Activated naive CD4-positive, alpha-beta T cell treated with anti-CD3 and anti-CD28 coated beads, Interleukin-2, amount 50 U/mL, for 16 hours (primary cell): ENCODE results near the gene PUSL1.

Experiments used
- DNase-seq: peaks from one replicate; pipeline ENCODE4 v3.0.0-alpha.2; 2020

PUSL1 gene

DNA sequence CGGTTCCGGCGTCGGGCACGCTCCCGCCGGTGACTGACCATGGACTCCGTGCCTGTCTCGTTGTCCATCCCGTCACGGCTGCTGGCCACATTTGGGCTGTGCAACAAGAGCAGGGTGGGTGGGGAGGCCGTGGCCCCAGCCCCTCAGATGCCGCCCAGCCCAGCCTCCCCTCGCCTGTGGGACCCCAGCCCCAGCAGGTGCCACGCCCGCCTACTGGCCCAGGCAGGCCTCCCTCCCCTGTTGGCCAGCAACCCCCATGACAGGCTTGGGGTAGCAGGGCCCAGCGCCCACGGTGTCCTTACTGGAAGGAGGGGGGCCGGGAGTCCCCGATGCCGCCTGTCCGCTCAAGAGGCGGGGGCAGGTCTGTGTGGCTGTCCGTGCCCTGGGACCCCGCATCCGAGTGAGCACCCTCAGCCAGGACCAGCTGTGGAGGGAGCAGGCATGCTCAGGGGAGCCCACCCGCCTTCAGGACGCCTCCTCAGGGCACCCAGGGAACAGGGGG lies 33.7 kb downstream of the PUSL1 start:
- DNase-seq = no peak

- no peak for DNase-seq
Observed at GRCh38 chr1:1342584-1343115, 34.3 kb downstream of the PUSL1 start.

DNA sequence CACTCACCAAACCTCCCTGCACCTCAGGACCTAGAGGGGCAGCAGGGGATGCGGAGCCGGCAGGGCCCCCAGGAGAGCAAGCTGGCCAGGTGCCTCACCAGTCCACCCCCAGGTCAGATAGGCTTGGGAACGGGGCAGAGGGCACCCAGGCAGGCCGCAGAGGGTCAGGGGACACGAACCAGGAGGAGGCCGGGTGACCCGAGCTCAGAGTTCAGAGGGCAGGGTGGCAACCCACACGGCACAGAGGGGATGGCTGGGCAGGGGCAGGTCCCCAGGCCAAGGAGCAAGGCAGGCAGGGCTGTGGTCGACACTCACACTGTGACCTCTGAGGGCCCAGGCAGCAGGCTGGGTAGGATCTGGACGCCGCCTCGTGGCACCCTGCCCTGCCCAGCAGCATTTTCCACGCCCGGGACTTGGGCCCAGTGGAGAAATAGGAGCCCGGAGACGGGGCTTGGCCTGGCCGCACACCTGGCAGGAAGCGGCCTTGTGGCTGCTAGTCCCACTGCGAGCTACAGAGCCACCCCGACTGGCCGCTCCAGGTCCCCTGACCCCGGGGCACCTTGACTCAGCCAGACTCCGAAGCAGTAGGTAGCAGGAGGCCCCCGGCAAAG lies 35.5 kb downstream of the PUSL1 start:
- DNase-seq = no peak

DNA sequence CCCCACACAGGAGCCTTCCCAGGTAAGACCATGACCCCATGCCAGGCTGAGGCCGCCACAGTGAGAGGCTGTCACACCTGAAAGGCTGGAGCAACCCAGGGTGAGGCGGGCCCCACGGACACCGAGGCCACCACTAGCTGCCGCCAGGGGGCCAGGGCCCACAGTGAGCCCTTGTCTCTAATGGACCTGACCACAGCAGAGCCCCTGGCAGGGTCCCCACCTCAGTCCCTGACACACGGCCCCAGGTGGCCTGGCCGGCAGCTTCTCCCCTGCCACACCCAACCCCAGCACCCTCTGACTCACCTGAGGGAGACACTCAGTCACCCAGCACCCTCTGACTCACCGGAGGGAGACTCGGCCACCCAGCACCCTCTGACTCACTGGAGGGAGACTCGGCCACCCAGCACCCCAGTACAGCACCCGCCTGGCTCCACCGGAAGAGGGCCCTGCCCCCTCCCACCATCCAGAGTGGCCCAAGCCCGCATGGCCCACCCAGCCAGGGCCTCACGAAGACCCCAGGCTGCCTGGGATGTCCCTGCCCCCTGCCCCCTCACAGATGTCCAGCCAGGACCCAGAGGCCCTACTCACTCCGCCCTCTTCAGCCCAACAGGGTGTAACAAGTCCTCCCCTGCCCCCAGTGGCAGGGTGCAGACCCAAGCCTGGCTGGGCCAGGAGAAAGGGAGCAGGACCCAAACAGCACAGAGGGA lies 36.4 kb downstream of the PUSL1 start:
- peak; percentile 56 for DNase-seq

GRCh38 chr1:1345384-1345783 lies 37.0 kb downstream of the PUSL1 start:
- no peak for DNase-seq

GRCh38 chr1:1345860-1346500 lies 37.6 kb downstream of the PUSL1 start:
- no peak for DNase-seq

DNA sequence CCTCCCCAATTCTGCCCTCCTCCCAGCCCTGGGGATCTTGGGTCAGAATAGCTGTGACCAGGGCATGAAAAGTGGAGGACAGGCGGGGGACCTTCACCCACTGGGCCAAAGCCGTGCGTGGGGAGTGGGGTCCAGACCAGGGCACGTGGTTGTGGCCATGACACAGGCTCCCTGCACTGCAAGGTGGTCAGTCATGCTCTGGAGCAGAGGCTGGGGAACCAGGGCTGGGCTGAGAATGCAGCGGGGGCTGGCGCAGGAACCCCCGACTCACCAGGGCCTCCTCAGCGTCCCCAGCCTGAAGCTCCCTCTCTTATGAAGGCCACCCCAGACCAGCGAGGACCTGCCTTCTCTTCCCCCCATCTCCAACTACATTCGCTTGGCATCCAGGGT lies 38.1 kb downstream of the PUSL1 start:
- no peak for DNase-seq

DNA sequence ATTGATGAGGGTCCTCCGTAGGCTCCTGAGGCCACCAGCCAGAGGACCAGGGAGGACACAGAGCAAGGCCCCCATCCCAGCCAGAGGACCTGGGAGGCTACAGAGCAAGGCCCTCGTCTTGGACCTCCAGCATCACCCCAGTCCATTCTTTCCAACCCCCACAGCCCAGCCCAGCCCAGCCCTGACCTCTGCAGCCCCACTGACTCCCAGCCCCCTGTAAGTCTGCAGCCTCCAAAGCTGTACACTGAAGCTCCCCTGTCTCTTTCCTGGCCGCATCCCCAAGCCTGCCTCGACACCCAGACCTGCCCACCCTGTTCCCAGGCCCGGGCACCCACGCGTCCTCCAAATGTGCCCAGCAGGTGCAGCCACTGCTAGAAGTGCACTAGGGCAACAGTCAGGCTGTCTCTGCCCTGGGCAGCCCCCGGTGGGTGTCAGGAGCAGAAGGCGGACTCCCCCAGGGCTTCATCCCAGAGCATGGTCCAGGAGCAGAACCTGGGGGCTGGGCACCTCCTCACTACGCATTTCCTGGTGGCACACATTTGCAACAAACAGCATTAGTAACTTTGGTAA lies 38.7 kb downstream of the PUSL1 start:
- no peak for DNase-seq

GRCh38 chr1:1347663-1348419 lies 39.4 kb downstream of the PUSL1 start:
- DNase-seq = no peak

DNA sequence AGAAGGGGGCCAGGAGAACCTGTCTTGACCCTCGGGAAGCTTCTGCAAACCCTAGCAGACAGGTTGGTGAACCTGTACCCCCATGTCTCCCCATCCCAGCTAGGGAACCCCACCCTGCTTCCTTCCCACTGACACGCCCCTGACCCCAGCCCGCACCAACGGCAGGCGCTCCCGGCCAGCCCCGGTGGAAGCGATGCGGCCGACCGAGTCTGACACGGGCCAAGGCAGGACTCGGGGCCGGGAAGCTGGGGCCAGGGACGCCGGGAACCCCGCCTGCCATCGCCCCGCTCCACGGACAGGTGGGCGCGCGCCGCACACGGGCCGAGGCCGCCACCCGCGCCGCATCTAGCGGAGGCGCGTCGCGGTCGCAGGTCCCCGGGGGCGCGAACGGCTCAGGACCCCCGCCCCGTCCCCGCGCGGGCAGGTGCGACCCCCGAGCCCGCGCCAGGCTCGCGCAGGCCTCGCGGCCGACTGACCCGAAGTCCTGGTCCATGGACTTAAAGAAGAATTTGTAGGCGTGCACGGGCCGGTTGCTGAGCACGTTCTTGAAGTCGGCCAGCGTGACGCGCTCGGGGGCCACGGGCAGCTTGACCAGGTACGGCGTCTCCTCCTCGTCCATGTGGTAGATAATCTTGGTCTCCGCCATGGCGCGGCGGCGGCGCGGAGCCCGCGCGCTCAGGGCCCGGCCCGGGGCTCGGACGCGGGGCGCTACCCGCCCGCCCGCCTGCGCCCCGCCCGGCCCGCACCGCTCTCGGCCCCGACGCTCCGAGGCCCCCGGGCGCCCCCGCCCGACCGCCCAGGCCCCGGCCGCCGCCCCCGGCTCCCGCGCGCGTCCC lies 40.2 kb downstream of the PUSL1 start:
- DNase-seq = no peak

- DNase-seq = peak; percentile 70
Observed at GRCh38 chr1:1349256-1350012, 41.0 kb downstream of the PUSL1 start, which contains the start of gene DVL1. DVL1 (minus strand) TSS chr1:1349418; CDS start chr1:1349065, 353 bp downstream.

DNA sequence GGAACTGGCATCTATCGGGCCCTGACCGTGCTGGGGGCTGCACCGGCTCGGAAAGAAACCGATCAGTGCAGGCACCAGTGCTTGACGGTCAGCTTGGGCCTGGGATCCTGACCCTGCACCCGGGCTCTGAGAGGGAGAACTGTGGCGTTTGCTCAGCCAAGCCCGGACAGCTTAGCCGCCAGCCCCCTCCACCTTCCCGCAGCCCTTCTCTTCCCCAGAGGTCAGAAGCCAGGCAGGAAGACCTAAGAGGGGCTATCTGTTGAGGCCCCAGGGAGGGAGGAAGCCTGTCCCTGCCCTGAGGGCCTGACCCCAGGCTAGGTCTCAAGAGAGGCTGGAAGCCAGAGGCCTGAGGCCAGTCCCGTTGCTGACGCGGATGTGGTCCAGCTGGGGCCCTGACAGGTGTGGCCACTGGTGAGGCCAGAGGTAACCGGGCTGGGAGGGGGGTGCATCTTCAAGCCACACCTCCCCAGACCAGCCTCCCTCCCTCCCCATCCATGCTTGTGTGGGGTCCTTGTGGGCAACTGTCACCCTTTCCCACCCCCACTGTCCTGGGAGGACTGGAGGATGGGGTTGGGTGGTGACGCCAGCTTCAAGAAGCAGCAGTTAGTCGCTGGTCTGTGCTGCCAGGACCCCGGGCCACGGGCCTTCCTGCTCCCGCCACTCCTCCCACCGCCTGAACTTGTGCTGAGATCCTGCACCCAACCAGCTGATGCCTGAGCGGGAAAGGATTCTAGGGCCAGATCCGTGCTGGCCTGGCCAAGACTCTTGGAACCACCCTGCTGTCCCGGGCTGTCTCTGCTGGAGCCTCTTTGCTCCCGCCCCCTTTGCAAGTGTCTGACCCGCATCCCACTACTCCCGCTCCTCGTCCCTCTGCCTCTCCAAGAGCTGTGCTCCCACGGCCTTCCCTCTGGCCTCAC lies 43.4 kb downstream of the PUSL1 start:
- no peak for DNase-seq

DNA sequence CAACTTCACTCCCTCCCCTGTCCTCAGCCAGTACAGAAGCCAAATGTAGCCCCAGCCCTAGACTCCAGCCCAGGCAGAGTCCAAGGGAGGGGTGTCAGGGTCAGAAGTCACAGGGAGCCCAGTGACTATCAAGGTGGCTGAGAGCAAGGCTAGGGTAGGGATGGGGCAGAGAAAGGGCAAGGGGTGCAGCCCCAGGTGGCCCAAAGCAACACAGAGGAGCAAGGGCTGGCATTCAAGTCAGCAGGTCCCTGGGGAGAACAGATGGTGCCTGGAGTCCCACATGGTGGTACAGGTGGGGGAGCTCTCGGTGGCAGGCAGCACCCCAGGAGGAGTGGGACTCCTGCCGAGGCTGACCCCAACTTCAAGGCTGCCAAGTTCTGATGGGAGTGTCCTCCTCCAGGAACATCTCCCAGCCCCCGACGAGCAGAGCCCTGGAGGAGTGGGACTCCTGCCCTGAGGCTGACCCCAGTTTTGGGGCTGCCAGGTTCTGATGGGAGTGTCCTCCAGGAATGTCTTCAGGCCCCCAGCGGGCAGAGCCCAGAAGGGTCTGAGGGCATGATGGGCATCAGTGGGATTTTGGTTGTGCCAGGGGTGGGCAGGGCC lies 44.5 kb downstream of the PUSL1 start:
- DNase-seq = no peak

DNA sequence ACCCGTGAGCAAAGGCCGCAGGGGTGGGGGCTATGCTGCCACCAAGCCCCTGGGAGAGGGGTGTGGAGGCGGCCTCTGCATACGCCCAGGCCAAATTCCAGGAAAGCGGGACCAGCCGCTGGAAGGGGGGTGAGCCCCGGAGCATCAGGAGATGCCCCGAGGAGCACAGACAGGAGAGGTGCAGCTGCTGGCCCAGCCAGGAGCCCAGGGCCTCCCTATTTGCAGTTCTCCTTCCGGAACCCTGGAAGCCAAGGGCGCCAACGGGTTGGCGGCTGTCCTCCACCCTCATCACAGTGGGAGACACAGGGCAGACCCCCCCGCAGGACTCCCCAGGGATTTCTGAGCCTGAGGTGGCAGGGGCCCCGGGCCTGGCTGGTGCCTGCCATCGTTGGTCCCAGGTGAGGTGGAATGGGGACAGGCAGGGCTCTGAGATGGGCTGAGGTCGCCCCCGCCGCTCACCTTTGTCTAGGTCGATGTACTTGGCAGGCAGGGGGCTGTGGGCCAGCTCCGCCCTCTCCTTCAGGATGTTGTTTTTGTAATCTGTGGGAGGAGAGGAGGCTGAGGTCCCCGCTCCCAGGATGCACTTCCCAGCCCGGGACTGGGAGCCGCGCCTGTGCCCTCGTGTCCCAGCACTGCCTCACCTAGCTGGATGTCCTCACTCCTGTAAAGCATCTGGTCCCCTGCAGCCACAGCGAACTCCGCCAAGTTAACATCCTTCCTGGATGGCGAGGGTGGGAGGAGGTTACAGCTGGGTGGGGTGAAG lies 45.2 kb downstream of the PUSL1 start:
- DNase-seq = no peak

DNA sequence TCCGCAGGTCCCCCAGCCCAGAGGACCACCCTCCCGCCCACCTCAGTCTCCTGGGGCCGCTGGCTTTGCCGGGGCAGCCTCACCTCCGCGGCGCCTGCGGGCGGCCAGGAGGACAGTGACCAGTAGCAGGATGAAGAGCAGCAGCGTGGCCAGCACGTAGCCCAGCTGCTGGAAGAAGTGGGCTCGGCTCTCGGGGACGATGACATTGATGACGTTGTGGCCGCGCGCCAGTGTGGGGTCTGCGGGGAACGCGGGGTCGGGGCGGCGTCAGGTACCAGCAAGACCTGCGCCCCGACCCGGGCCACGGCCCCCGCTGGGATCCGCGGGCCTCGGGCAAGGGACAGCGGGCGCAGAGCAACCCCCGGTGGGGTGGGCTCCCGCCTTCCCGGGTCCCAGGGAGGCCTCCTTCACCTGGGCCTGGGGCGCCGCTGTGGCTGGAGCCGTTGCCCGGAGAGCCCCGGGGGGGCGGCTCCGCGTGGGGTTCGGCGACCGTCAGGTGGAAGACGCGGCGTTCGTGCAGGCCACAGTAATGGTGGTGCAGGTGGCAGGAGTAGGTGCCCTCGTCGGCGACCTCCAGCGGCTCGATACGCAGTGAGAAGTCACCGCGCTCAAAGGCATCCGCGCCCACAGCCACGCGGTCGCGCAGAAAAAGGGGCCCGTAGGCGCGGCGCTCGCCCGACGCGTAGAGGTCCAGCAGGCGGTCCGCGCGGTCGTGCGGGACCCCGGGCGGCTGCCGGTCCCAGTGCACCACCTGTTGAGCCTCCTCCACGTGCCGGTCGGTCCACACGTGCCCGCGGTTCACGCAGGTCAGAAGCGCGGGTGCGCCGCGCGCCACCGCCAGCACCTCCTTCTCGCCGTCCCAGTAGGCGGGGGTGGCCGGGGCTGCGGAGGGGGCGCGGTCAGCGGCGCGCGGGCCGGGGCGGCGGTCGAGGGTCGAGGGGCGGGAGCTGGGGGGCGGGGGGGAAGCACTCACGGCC lies 46.2 kb downstream of the PUSL1 start:
- no peak for DNase-seq

GRCh38 chr1:1355416-1355815 lies 47.0 kb downstream of the PUSL1 start:
- no peak for DNase-seq

DNA sequence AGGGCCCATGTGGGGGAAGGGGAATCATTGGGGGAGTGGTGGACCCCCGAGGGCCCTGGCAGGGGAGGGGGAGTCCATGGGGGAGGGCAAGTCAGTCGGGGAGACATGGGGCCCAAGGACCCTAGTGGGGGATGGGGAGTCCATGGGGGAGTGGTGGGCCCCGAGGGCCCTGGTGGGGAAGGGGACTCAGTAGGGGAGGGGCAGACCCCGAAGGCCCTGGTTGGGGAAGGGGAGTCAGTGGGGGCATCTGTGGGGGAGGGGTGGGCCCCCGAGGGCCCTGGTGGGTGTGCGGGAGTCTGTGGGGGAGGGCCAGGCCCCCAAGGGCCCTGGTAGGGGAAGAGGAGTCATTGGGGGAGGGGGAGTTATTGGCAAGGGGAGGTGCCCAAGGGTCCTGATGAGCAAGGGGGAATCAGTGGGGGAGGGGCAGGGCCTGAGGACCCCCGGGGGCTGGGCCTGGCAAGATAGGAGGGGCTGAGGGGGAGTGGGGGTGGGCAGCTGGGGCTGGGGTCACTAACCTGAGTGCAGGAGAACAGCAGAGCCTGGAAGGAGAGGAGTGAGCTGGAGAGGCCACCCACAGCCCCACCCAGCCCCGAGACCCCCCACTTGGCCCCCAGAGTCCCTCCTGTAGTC lies 47.9 kb downstream of the PUSL1 start:
- DNase-seq = no peak
